OCI-LY7 (cell line): ENCODE data around the gene IGF2. TPM values are rescaled to one million over a fixed set of nuclear protein-coding genes. Genes with fewer than 3 reads are reported as not detected.

Experiments used
- BruUV-seq: library from RNA; stranded (reverse); fragments of 400-500 nt; replicated peaks from 2 replicates; lab custom pipeline; 2021; lab: Mats Ljungman, UMichigan
- CTCF ChIA-PET: fragments of 300-600 bp; sonication (Branson Sonifier 250); formaldehyde crosslinking; loops from one replicate; lab custom pipeline; 2022; ENCODE audit warnings: antibody characterized with exemption; ENCODE audit not compliant: unreplicated experiment; lab: Charles Lee
- POLR2A ChIA-PET: fragments of 300-600 bp; sonication (Branson Sonifier 250); formaldehyde crosslinking; loops from one replicate; lab custom pipeline; 2022; ENCODE audit warnings: antibody characterized with exemption; lab: Charles Lee
- DNase-seq: peaks from one replicate; pipeline ENCODE4 v3.0.0-alpha.2; 2015; ENCODE audit warnings: low spot score
- H2AFZ ChIP-seq: fragments of 200-600 bp; sonication (generic), shearing (Covaris generic); 2 replicates; pipeline ENCODE4 v1.6.1; 2014; ENCODE audit warnings: mild to moderate bottlenecking, antibody characterized with exemption, low read length, moderate library complexity
- H3K27ac ChIP-seq: fragments of 200-600 bp; sonication (generic); 2 replicates; pipeline ENCODE4 v1.5.1; 2014; ENCODE audit warnings: mixed run types, low read depth, mild to moderate bottlenecking, moderate library complexity, low read length, inconsistent platforms; ENCODE audit not compliant: poor library complexity, severe bottlenecking
- H3K36me3 ChIP-seq: fragments of 200-600 bp; sonication (generic); 2 replicates; pipeline ENCODE4 v1.6.1; 2014; ENCODE audit warnings: mild to moderate bottlenecking, antibody characterized with exemption, low read length, moderate library complexity, mixed read lengths; ENCODE audit not compliant: insufficient read depth
- H3K4me1 ChIP-seq: fragments of 200-600 bp; sonication (generic); 2 replicates; pipeline ENCODE4 v1.5.1; 2014; ENCODE audit warnings: mild to moderate bottlenecking, low read length; ENCODE audit not compliant: insufficient read depth, poor library complexity, severe bottlenecking
- H3K4me2 ChIP-seq: fragments of 200-600 bp; sonication (generic); 2 replicates; pipeline ENCODE4 v1.6.1; 2014; ENCODE audit warnings: mild to moderate bottlenecking, low read length
- H3K4me3 ChIP-seq: fragments of 200-600 bp; sonication (generic); 2 replicates; pipeline ENCODE4 v1.5.1; 2014; ENCODE audit warnings: mild to moderate bottlenecking, low read depth, low read length; ENCODE audit not compliant: poor library complexity, severe bottlenecking
- H3K79me2 ChIP-seq: fragments of 200-600 bp; sonication (generic); 2 replicates; pipeline ENCODE4 v1.6.1; 2016; ENCODE audit warnings: low read depth, mild to moderate bottlenecking, low read length, moderate library complexity, mixed read lengths; ENCODE audit not compliant: insufficient read depth
- H3K9me2 ChIP-seq: fragments of 200-600 bp; sonication (generic); 2 replicates; pipeline ENCODE4 v1.6.1; 2016; ENCODE audit warnings: mild to moderate bottlenecking, low read length, mixed read lengths; ENCODE audit not compliant: insufficient read depth
- H3K9me3 ChIP-seq: fragments of 200-600 bp; sonication (generic); 2 replicates; pipeline ENCODE4 v1.6.1; 2014; ENCODE audit warnings: mild to moderate bottlenecking, mixed run types, low read length, mixed read lengths
- H4K20me1 ChIP-seq: fragments of 200-600 bp; sonication (generic); 2 replicates; pipeline ENCODE4 v1.6.1; 2014; ENCODE audit warnings: mild to moderate bottlenecking, antibody characterized with exemption, low read length, moderate library complexity, mixed read lengths; ENCODE audit not compliant: insufficient read depth
- CTCF ChIP-seq: fragments of 200-600 bp; sonication (generic); conservative IDR thresholded peaks from 2 replicates; pipeline ENCODE4 v1.5.1; 2014; ENCODE audit warnings: mild to moderate bottlenecking, antibody characterized with exemption, low read length, moderate library complexity, mixed read lengths
- EZH2phosphoT487 ChIP-seq: fragments of 200-600 bp; sonication (generic); IDR thresholded peaks from 2 replicates; pipeline ENCODE4 v1.6.1; 2018; ENCODE audit warnings: low read depth, borderline replicate concordance, mild to moderate bottlenecking, mixed run types, antibody characterized with exemption, low read length, moderate library complexity, mixed read lengths
- intact Hi-C: fragments of 100-400 bp; cut with micrococcal nuclease; formaldehyde crosslinking; loops from one replicate; pipeline ENCODE4 v1.10.0; 2022; ENCODE audit not compliant: unreplicated experiment
- total RNA-seq, 2 experiments: library from RNA; depleted of rRNA in 1 of 2; stranded (reverse); fragments of >200 nt in 1 of 2; shearing (Covaris generic) in 1 of 2; gene quantifications; 2 replicates each; pipeline ENCODE4 v1.2.3, GENCODE V29; 2014 to 2022

The IGF2 gene
- total RNA-seq, 2 experiments from 2014 or later: not detected

GRCh38 chr11:2104524-2105440 lies 34.4 kb downstream of the IGF2 start:
- POLR2A ChIA-PET: no interaction called here

GRCh38 chr11:2103668-2104523 lies 35.3 kb downstream of the IGF2 start:
- no TSS peak for BruUV-seq
- DNase-seq: no peak
- ChIA-PET POLR2A (no interaction called here), CTCF (interaction anchor here (0.5 kb wide), 1 partner anchor 95 kb away, joined by 3 read pairs; no protein-coding TSS in a partner anchor)
- H3K27ac ChIP-seq: no peak overlapping the region
- no peak overlapping the region for H2AFZ ChIP-seq
- intact Hi-C loops: no loop called here
- no peaks in the 10 kb centered on the region for H3K4me1 ChIP-seq
- H4K20me1 ChIP-seq: no peaks in the 10 kb centered on the region
- H3K4me3 ChIP-seq: no peak overlapping the region
- no peaks in the 10 kb centered on the region for H3K36me3 ChIP-seq
- H3K9me2 ChIP-seq: no peaks in the 10 kb centered on the region
- H3K4me2 ChIP-seq: no peak overlapping the region
- H3K79me2 ChIP-seq: no peaks in the 10 kb centered on the region
- no peaks in the 10 kb centered on the region for H3K9me3 ChIP-seq
- TF ChIP-seq CTCF (no peak), EZH2phosphoT487 (no peak)

More at GRCh38 chr11:2104524-2105440, 34.4 kb downstream of the IGF2 start:
- Histone ChIP-seq H3K9me3 (no peaks in the 10 kb centered on the region), H2AFZ (no peak overlapping the region), H3K27ac (no peak overlapping the region), H3K4me1 (no peaks in the 10 kb centered on the region), H3K79me2 (no peaks in the 10 kb centered on the region), H3K4me2 (no peak overlapping the region), H4K20me1 (no peaks in the 10 kb centered on the region), H3K36me3 (no peaks in the 10 kb centered on the region), H3K9me2 (no peaks in the 10 kb centered on the region), H3K4me3 (no peak overlapping the region)
- intact Hi-C loops: no loop called here
- no peak for TF ChIP-seq CTCF
- no TSS peak for BruUV-seq
- DNase-seq: no peak
- CTCF ChIA-PET: no interaction called here
